HG03159 (cell line): ENCODE results near the gene SH2D4B.
"Not testable (repeated sequence)": the region's sequence is repeated elsewhere in the genome, so short reads cannot be mapped to it uniquely, and the experiment has no call there.

Experiments
- ATAC-seq: cut with Tn5 transposase; IDR thresholded peaks from one replicate; pipeline ENCODE4 v1.9.1; 2021; ENCODE audit warnings: mild to moderate bottlenecking, moderate library complexity; ENCODE audit not compliant: unreplicated experiment

The SH2D4B gene

DNA sequence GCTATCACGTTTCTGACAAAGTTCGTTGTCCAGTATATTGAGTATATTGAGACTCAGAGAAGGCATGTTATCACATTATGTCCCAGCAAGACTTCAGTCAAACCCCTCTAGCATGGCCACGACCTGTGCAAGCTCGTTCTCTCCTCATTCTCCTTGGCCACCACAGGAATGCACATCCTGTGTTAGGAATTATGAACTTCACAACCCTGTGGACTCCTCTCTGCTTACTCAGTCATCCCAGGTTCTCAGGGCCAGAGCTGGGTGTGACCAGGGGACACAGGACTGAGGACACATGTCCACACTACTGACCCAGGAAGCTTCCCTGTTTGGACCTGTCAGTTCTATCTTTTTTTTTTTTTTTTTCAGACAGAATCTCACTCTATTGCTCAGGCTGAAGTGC is 4.4 kb downstream of the SH2D4B start:
- ATAC-seq: no peak

DNA sequence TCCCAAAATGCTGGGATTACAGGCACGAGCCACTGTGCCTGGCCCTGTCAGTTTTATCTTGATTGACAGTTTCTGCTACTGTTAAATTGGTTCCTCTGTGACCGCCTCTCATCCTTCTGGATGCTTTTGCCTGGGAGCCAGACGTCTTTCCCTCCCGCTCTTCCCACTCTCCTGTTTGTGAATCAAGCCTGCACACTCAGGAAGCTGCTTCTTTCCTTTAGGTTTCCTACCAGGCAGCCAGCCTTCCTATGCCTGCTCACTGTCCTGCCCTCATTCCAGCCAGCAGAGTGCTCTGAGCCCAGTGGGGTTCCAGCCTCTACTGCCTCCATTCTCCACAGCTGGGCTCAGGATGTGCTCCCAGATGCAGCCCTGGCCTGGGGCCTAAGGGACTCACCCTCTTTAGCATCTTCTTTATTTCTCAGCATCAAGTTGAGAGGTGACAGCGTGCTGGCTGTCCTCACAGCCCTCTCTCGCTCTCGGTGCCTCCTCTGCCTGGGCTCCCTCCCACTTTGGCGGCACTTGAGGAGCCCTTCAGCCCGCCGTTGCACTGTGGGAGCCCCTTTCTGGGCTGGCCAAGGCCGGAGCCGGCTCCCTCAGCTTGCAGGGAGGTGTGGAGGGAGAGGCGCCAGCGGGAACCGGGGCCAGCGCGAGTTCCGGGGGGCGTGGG is 5.1 kb downstream of the SH2D4B start:
- ATAC-seq: no peak

GRCh38 chr10:80543319-80543672 is 5.6 kb downstream of the SH2D4B start:
- not testable (repeated sequence) for ATAC-seq

- ATAC-seq: no peak
Measured at GRCh38 chr10:80544316-80544953, 6.7 kb downstream of the SH2D4B start.

DNA sequence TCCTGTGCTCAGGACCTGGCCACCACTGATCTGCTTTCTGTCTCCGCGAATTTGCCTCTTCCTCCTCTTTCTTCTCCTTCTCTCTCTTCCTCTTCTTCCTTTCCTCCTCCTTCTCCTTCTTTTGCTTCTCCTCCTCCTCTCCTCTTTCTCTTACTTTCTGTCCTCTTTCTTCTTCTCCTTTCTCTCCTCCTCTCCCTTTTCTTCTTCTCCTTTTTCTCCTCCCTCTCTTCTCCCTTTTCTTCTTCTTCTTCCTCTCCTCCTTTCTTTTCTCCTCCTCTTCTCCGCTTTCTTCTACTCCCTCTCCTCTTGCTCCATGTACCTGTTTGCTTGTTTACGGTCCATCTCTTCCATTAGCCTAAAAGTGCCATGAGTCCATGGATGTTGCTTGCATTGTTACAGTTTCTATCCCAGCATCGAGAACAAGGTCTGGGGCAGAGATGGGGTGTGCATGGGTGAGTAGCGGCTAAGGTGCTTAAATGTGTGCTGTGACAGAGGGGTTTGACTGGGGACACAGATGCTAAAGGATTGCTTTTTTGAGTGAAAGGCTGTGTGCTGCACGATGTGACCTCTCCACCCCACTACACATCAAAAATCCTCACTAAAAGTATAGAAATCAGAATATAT is 7.7 kb downstream of the SH2D4B start:
- no peak for ATAC-seq

GRCh38 chr10:80552151-80552646 is 14.5 kb downstream of the SH2D4B start:
- no peak for ATAC-seq

- ATAC-seq: no peak
Measured at GRCh38 chr10:80553436-80553835, 15.7 kb downstream of the SH2D4B start.

DNA sequence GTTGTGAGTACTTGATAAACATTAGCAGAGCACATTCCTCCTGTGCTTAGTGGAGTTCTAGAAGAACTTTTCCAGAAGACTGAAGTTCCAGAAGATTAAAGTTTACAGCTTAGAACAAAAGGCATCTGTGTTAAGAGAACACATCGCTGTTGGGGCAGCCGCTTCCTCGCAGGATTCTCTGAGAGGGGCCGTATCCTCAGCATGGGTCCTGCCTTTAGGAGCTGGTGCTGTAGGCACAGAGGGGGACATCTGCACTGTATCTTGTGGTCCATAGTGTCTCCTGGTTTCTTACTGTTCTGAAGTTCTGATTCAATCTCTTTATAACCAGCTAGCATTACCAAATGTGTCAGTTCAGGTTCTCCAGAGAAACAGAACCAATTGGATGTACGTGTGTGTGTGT is 16.3 kb downstream of the SH2D4B start:
- no peak for ATAC-seq

DNA sequence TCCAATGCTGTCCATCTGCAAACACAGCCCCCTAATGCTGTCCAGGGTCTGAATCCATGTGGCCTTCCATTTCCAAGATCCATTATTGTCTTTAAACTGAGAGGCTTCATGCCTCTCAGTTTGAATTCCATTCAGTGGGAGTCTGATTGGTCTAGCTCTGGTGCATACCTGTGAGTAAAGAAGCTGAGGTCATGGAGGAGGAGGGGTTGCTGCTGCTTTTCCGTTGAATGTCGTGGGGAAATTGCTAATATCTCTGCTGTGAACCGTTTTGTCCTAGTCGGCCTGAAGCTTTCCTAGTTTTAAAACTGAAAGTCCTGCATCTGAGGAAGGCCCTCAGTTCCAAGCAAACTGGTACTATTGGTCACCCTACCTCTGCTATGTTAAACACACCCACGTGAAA is 17.7 kb downstream of the SH2D4B start:
- ATAC-seq: no peak

- no peak for ATAC-seq
Measured at GRCh38 chr10:80561950-80562349, 24.2 kb downstream of the SH2D4B start.

GRCh38 chr10:80567292-80567691 is 29.6 kb downstream of the SH2D4B start:
- no peak for ATAC-seq

DNA sequence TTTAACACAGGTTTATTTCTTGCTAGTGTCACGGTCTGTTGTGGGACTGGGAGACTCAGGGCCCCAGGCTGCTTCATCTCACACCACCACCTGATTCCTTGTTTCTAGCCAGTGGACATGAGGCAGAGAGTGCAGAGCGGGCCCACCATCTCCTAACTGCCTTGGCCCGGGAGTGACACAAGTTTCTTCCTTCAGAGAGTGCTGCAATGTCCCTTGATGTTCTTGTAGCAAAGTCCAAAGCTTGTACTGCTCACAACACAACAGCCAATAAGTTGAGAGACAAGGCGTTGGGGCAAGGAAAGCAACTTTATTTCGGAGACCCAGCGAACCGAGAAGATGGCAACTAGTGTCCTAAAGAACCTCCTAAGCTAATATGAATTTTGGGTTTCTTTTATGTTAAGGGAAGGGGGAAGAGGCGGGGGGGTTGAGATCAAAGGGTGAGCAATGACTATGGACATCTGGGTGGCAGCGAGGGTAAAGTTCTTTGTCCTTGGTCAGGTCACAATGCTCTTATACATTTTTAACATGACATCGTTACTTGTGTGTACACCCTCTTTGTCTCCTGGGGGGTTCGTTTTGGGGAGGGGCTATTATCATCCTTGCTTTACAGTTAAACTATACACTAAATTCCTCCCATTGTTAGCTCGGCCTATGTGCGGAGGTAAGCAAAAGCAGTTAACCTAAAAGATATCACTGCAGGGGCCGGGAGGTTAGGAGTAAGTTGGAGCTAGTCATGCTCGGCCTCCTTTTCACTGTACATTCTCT is 31.6 kb downstream of the SH2D4B start:
- no peak for ATAC-seq

GRCh38 chr10:80571352-80571751 is 33.6 kb downstream of the SH2D4B start:
- ATAC-seq: no peak

- no peak for ATAC-seq
Measured at GRCh38 chr10:80579181-80579763, 41.6 kb downstream of the SH2D4B start.

GRCh38 chr10:80579849-80580637 is 42.3 kb downstream of the SH2D4B start:
- ATAC-seq: no peak

DNA sequence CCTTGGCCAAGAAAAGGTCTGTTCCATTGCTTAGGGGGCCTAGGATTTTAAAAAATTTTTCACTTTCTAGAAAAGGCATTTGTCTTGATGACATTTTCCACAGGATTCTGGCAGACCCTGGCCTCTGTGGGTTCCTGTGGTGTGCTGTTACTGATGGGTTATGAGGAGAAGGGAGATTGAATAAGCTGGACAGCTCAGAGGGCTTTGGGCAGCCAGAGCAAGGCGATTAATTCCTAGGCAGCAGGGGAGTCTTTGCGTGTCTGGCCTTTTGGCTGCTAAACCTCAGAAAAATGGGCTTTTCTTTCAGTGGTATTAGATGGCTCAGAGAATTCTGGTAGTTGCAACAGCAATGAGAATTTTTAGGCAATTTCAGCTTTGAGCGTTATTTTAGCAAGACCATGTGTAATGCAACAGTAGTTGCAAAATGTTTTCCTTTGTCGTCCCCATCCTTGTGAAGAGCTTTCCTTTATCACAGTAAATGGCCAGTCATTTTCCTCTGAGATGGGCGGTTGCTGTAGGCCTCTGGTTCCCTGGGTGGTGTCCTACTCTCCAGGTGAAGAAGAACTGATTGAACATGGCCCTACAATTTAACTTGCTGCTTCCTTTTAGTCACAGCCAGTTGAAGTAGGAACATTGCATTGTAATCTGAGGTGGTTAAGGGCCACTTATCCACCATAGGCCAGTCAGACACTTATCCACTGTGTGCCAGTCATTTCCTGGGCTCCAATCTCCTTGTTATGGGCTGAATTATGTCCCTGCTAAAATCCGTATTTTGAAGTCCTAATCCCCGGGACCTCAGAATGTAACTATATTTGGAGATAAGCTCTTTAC is 43.2 kb downstream of the SH2D4B start:
- ATAC-seq: no peak

- ATAC-seq: no peak
Measured at GRCh38 chr10:80581469-80581835, 43.8 kb downstream of the SH2D4B start.

DNA sequence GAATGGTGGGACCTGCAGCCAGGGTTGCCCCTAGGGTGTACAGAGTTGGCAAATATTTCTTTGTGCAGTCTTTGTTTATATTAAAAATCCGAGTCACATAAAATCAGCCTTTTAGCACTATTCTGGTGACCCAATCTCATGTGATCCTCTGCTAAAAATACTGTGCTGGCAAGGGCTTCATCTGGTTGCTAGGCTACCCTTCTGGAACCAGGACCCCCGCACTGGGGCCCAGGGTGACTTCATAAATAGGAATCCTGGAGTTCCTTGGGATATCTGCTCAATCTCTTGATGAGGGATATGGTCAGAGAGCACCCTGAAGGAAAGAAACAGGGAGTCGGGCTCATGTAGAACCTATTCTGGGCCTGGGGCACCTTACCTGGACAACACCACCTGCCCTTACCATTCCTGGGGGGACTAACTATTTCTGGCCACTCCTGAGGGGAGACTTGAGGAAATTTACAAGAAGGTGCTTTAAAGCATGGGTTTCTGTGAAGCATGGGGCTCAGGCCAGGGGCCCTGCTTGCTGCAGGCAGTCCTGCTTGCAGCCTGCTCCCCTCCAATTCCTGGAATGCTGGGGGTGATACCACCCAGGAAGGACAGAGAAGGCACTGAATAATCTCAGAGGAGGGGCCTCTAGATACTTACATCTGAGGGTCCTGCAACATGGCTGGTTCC is 44.7 kb downstream of the SH2D4B start:
- ATAC-seq: no peak

GRCh38 chr10:80583685-80584084 is 46.0 kb downstream of the SH2D4B start:
- no peak for ATAC-seq
